SK-N-SH treated with all-trans-retinoic acid at 6 μM for 48 hours (cell line): ENCODE data around the gene CAMK4.

Source experiments
- ARNTL ChIP-seq: fragments of 450-650 bp; formaldehyde crosslinking; IDR thresholded peaks from 2 replicates; pipeline ENCODE4 v1.5.0; 2020; ENCODE audit warnings: low read depth, mild to moderate bottlenecking, moderate library complexity, borderline replicate concordance
- CSDC2 ChIP-seq: fragments of 250-450 bp; sonication (Bioruptor Pico); IDR thresholded peaks from 2 replicates; pipeline ENCODE4 v1.5.0; 2020; ENCODE audit warnings: mild to moderate bottlenecking, moderate library complexity
- GLIS3 ChIP-seq: fragments of 250-450 bp; sonication (Bioruptor Pico); IDR thresholded peaks from 2 replicates; pipeline ENCODE4 v1.5.0; 2020; ENCODE audit warnings: mild to moderate bottlenecking, moderate library complexity
- ISL1 ChIP-seq: fragments of 250-450 bp; sonication (Bioruptor Pico); IDR thresholded peaks from 2 replicates; pipeline ENCODE4 v2.1.2; 2022; ENCODE audit warnings: mild to moderate bottlenecking, moderate library complexity
- PPARA ChIP-seq: fragments of 250-450 bp; sonication (Bioruptor Pico); IDR thresholded peaks from 2 replicates; pipeline ENCODE4 v1.5.0; 2020; ENCODE audit warnings: mild to moderate bottlenecking, borderline replicate concordance
- RARB ChIP-seq: fragments of 250-450 bp; sonication (Bioruptor Pico); IDR thresholded peaks from 2 replicates; pipeline ENCODE4 v1.8.0; 2021; ENCODE audit warnings: mild to moderate bottlenecking, moderate library complexity
- TCF4 ChIP-seq: fragments of 250-450 bp; sonication (Bioruptor Pico); IDR thresholded peaks from 2 replicates; pipeline ENCODE4 v1.8.0; 2021; ENCODE audit warnings: mild to moderate bottlenecking, moderate library complexity, borderline replicate concordance
- TOX ChIP-seq: fragments of 250-450 bp; sonication (Bioruptor Pico); IDR thresholded peaks from 2 replicates; pipeline ENCODE4 v1.8.0; 2021; ENCODE audit warnings: mild to moderate bottlenecking, moderate library complexity, borderline replicate concordance
- ZFP3 ChIP-seq: fragments of 250-450 bp; sonication (Bioruptor Pico); IDR thresholded peaks from 2 replicates; pipeline ENCODE4 v1.5.0; 2020; ENCODE audit warnings: mild to moderate bottlenecking, moderate library complexity
- ZNF70 ChIP-seq: fragments of 450-650 bp; formaldehyde crosslinking; IDR thresholded peaks from 2 replicates; pipeline ENCODE4 v1.5.0; 2020; ENCODE audit warnings: mild to moderate bottlenecking, moderate library complexity
- TF ChIP-seq, protein P1 (sequence below): fragments of 250-450 bp; sonication (Bioruptor Pico); IDR thresholded peaks from 2 replicates; pipeline ENCODE4 v1.5.1; 2021; ENCODE audit warnings: mild to moderate bottlenecking, moderate library complexity
- TF ChIP-seq, protein P2 (sequence below): fragments of 250-450 bp; sonication (Bioruptor Pico); IDR thresholded peaks from 2 replicates; pipeline ENCODE4 v1.8.0; 2020; ENCODE audit warnings: mild to moderate bottlenecking, moderate library complexity, borderline replicate concordance

DNA sequence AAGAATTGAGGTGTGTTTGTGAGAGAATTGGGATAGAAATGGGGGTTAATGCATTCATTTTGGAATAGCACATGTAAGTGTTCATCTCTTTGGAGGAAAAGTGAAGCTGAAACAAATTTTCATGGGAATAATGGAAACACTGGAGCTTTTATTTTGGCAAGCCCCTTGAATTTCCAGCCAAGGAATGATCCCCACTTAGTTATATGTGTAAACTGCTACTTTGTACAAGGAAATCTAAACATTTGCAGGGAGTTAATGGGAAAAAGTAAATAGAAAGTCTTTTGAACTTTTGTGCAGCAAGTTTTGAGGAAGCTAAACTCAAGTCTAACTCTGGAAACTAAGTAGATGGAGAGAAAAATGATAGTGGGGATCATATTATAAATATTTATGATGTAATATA, 44.1 kb downstream of the CAMK4 start:
- no peak for TF ChIP-seq ZNF70 (CRISPR knock-in tag)
- TF ChIP-seq PPARA, result no peak
- no peak for TF ChIP-seq ZFP3 (CRISPR knock-in tag)
- TF ChIP-seq, protein P1, sequence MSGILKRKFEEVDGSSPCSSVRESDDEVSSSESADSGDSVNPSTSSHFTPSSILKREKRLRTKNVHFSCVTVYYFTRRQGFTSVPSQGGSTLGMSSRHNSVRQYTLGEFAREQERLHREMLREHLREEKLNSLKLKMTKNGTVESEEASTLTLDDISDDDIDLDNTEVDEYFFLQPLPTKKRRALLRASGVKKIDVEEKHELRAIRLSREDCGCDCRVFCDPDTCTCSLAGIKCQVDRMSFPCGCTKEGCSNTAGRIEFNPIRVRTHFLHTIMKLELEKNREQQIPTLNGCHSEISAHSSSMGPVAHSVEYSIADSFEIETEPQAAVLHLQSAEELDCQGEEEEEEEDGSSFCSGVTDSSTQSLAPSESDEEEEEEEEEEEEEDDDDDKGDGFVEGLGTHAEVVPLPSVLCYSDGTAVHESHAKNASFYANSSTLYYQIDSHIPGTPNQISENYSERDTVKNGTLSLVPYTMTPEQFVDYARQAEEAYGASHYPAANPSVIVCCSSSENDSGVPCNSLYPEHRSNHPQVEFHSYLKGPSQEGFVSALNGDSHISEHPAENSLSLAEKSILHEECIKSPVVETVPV (CRISPR knock-in tag), result no peak
- TF ChIP-seq TOX, result no peak
- TF ChIP-seq, protein P2, sequence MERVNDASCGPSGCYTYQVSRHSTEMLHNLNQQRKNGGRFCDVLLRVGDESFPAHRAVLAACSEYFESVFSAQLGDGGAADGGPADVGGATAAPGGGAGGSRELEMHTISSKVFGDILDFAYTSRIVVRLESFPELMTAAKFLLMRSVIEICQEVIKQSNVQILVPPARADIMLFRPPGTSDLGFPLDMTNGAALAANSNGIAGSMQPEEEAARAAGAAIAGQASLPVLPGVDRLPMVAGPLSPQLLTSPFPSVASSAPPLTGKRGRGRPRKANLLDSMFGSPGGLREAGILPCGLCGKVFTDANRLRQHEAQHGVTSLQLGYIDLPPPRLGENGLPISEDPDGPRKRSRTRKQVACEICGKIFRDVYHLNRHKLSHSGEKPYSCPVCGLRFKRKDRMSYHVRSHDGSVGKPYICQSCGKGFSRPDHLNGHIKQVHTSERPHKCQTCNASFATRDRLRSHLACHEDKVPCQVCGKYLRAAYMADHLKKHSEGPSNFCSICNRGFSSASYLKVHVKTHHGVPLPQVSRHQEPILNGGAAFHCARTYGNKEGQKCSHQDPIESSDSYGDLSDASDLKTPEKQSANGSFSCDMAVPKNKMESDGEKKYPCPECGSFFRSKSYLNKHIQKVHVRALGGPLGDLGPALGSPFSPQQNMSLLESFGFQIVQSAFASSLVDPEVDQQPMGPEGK, result no peak
- no peak for TF ChIP-seq ISL1
- no peak for TF ChIP-seq ARNTL (CRISPR knock-in tag)
- TF ChIP-seq TCF4 (CRISPR knock-in tag), result no peak
- TF ChIP-seq GLIS3, result no peak
- TF ChIP-seq RARB, result no peak
- no peak for TF ChIP-seq CSDC2
